Central memory CD4-positive, alpha-beta T cell (primary cell): ENCODE measurements around the gene ABHD13.
A peak's percentile ranks its signal among the peaks of the same experiment; 100 is the strongest.
"Not testable (repeated sequence)": the region's sequence is repeated elsewhere in the genome, so short reads cannot be mapped to it uniquely, and the experiment has no call there.

Source experiments
- DNase-seq: peaks from one replicate; pipeline ENCODE4 v3.0.0; 2022
- total RNA-seq, 3 experiments: gene quantifications; one replicate each; lab custom pipeline; 2026; lab: John Stamatoyannopoulos, UW

Gene ABHD13
- 37.6 to 96.4 (median 41.0) reads per million in 3 experiments for total RNA-seq

DNA sequence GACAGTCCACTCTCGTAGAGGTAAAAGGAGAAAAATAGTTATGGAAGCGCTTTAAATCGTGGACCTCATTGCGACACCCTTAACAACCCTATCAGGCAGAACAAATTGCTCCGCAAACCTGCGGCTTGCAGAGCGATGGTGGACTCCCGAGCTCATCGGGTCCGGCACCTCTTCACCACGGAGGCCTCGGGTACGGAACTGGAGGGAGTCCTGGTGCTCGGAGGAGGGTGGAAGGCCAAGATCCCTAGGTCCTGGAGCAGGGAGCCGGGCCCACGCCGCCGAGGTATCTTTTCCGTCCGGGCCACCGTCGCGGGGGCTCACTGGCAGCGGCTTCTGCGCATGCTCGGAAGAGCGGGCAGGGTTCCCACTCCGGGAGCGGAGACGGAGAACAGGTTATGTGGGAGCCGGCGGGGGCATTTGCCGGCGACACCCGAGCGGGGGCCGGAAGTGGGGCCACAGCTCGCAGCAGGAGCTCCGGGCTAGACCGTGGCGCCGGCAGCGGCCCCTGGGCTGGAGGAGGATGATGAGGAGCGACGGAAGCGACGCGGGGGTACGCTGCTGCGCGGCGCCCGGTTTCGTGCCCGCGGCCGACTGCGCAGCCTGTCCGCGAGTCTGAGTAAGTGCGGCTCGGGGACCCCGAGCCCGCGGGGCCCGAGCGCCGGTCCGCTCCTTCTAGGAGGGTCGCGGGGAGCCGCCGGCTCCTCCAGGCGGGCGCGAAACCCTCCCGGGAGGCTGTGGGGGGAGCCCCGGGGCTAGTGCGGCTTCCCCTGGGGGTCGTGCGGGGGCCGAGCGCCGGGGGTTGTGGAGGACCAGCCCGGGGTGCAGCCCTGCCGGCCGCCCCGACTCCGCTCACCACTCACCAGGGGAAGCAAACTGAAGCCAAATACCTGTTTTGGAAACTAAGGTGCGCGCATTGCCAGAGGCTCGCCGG is at the start of gene ABHD13:
Gene ABHD13, plus strand, starts transcription at position 349 of the 931 bp plus-strand sequence. CDS start 10,827 bp downstream, outside the sequence.
- peak; percentile 93 for DNase-seq

DNA sequence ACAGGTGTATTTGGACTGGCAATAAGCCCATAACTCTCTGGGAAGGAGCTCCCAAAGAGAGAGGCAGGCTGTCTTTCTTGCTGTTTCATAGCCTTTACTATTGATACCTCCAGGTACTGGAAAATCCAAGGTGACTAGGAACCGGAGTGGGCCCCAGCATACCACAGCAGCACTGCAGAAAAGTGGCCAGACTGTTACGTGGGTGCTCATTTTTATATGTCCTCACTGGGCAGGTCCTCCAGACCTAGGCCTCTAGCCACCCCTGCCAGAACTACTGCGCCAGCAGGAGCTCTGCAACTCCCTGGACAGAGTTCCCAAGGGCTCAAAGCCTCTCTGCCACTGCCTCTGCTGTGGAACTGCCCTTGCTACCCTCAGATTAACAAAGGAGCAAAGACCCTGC is 49.3 kb upstream of the ABHD13 start:
- no peak for DNase-seq

DNA sequence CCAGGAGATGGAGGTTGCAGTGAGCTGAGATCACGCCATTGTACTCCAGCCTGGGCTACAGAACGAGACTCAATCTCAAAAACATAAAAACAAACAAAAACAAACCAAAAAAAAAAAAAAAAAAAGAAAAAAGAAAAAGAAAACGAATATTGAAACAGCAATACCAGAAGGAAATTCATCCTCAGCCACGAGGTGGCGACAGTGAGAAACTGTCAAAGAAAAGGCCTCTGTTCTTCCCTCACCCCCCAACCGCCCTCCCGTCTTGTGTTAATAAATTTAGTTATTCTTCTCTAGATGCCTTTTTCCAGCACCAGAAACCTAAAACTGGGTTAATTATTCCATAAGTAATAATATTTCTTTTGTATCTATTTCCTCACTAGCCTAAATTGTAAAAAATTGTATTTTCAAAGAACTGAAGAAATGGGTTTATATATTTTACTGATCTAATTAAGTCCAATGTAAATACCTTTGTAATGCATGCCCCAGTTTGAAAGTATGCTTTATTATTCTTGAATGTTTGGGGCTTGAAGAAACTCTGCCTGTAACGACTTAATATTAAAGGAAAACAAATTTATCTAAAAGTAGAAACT is 41.4 kb upstream of the ABHD13 start:
- peak; percentile 30 for DNase-seq

DNA sequence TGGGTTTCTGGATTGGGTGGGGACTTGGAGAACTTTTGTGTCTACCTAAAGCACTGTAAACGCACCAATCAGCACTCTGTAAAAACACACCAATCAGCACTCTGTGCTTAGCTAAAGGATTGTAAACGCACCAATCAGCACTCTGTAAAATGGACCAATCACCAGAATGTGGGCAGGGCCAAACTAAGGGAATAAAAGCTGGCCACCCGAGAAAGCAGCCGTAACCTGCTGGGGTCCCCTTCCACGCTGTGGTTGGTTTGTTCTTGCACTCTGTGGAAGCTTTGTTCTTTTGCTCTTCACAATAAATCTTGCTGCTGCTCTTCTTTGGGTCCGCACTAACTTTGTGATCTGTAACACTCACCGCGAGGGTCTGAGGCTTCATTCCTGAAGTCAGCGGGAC is 40.1 kb upstream of the ABHD13 start:
- no peak for DNase-seq

DNA sequence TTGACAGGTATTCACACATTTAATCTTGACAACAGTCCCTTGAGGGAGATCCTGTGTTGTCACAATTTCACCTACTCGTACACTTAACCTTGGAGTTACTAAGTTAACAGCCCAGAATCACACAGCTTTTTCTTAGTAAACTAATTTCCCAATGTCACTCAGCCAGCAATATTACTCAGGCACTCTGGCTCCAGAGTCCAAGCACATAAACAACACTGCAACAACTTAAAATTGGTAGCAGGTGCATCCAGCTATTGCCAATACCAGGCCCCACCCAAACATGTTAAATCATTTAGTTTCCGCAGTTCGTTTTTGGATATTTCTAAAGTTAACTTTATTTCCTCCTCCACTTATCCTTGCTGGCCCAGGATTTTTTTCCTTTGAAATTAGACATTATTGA is 35.5 kb upstream of the ABHD13 start:
- no peak for DNase-seq

DNA sequence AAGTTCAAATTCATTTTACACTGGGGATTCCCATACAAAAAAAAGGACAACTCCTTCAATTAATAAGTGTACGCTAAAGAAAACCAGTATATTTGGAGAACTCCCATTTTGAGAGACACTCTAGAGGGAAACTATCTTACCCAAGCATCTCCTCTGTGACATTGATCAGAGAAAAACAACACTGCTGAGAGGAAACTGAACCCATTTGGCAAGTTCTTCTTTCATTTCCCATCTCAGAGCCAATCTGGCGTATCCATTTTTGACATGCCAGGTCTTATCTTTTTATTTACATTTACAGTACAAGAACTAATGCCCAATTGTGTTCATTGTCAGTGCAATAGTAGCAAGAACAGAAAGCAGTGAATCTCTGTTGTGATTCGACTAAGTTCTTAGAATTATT is 33.0 kb upstream of the ABHD13 start:
- no peak for DNase-seq

DNA sequence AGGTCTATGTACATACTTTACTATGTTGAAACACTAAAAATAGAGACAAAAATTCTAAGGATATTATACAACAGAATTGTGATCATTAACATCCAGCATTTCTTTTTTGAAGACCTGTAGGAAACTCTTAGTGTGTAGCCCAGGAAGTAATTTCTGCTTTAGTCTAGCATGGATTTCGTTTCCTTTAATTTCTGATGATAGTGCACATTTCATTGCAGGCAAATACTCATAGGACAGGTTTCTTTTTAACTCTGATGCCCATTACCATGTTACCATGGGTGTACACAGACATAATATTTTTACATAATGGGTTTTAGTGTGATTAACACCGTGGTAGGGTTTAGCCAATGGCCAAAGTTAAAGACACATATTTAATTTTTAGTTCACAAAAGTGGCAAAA is 29.9 kb upstream of the ABHD13 start:
- no peak for DNase-seq

DNA sequence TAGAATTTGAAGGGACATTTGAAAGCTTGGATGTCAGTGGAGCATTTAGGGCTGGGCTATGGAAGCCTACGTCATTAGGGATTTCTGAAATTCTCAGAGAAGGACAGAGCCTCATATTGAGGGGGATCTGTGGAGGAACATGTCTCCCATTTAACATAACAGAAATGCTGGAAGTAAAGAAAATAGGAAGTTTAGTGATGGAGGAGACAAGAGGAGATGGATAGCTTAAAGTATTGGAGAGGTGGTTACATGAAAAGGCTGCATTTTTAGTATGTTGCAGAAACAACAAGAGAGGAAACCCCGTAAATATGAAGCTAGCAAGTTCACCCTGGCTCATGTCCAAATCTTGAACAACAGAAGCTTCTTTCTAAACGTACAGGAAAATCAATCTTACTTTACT is 27.3 kb upstream of the ABHD13 start:
- DNase-seq, result no peak

DNA sequence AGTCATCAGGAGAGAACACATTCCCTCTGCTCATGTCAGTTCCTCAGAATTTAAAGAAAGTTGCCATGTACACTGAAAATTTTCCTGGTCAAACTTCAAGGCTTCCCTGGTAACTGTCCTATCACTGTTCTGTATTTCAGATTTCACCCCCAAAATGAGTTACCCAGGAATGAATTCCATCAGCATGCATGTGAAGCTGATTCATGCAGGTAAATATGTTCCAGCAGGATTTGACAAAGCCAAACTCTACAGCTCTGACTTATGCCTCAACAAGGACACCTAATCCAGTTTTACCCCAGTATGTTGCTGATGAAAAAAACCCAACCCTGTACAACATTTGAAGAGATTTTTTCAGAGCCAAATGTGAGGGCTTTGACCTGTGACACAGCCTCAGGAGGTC is 24.4 kb upstream of the ABHD13 start:
- no peak for DNase-seq

DNA sequence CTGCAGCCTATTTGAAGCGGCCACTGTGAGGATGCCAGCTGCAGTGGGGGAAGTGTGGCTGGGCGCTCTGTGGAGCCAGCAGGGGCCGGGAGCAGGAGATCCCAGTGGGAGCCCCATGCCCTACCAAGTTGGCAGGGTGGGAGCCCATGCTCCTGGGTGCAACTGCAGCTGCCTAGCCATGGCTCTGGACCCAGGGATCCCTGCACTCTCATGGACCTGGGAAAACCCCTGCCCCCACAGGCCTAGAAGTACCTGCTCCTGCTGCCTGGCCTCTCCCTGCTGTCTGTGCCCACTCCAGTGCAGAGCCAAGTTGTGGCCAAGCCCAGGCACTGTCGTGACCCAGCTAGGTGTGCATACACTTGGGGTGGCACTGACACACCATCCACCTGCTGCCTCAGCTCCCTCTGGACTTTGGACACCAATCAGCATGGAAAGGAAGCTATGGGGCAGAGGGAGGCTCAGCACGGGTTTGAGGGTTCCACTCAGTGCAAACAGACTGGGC is 23.7 kb upstream of the ABHD13 start:
- DNase-seq, result no peak

DNA sequence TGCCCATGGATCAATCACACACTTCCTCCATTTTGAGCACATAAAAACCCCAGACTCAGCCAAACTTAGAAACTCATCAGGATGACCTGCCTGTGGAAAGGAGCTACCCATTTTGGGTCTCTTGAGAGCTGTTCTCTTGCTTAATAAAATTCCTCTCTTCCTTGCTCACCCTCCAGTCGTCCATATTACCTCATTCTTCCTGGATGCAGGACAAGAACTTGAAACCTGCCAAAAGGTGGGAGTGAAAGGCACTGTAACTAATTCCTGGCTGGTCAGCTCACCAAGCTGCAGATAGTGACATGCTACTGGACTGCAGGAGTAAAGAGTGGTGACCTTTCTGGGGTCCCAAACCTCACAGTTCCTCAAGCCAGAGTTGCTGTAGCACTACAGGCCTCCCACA is 23.0 kb upstream of the ABHD13 start:
- no peak for DNase-seq

DNA sequence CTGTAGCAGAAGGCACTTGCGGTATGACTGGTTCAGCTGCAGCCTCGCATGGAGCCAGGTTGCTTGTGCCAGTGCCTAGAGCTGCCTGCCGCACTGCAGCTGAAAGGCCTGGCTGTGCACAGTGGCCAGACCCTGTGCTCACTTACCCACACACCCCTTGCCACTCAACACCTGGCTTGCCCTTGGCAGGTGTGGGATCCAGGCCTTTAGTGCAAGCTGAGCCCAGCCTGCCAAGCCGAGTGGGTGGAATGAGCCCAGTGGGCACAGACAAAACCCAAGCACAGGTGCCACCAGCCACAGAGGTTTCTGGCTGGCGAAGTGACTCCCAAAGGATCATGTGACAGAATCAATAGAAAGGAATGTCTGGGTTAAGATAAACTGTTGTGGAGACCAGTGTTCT is 22.3 kb upstream of the ABHD13 start:
- DNase-seq, result no peak

DNA sequence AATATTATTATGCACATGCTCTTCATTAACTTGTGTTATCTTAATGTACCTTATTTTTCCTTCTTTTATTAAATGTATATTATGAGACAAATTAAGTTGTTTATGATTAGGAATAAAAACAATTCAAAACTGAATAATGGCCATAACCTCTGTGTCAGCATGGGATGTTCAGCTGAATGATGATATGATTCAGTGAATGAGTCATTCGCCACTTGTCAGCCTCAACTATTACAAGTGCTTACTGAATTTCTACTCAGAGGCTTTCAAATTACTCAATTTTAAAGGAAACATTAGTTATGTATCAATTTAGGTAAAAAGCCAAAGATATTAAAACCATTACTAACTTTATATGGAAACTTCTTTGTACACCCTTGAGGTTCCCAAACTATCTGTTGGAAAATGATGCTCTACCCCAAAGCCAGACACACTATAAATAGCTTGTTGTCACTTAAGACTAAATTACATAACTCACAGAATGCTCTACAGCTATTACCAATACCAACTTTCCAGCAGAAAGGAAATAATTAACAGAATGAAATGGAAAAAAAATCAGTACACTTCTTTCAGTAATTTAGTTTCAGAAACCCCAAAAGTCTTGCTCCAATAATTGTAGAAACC is 17.3 kb upstream of the ABHD13 start:
- DNase-seq, result no peak

DNA sequence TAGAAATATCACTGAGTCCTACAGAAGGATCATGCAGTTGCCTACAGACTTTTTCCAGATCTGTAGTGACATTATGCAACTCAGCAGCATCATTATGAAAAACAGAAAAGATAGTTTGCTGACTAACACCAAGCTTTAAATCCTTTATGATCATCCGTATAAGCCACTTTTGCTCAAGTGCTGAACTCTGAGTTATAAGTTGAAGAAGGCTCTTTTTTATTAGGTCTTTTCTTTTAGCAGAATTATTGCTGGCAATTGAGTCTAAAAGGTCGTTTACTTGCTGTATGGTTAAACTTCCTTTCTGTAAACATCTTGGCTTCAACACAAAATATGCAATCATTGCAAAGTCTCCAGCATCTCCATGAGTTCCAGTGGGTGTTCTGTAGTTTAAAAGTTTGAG is 7.6 kb upstream of the ABHD13 start:
- DNase-seq, result no peak

DNA sequence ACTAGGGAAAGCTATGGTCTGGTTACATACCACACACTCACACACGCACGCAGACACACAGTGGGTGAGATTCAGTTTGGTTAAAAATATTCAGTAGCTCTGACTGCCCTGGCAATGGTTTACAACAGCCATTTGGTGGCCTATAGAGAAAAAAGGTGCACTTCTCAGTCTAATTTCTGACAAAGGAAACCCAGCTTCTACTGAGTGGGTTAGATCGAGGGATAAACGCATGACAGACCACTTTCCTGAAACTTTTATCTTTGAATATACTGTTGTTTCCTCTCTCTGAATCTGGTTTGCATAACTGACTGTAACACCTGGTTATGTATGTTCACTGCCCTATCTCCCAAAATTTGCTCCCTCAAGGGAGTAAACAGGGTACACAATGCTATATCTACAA is 5.3 kb upstream of the ABHD13 start:
- no peak for DNase-seq

DNA sequence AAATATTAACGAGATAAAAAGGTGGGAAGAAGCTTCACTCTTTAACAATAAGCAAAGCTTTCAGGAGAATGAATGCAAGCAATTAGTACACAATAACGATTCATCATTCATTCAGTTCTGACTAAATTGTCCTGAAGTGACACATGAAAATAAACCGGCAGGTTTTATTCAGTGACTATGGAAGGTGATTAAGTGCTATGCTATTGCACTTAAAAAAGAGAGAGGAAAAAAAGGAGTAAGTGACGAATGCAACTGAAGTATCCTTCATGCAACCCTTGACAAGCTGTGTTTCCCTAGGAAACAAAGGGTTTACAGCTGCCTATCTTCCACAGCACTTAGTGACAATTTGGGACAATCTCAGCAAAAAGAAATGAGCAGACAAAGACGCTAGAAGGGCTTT is 4.2 kb upstream of the ABHD13 start:
- no peak for DNase-seq

DNA sequence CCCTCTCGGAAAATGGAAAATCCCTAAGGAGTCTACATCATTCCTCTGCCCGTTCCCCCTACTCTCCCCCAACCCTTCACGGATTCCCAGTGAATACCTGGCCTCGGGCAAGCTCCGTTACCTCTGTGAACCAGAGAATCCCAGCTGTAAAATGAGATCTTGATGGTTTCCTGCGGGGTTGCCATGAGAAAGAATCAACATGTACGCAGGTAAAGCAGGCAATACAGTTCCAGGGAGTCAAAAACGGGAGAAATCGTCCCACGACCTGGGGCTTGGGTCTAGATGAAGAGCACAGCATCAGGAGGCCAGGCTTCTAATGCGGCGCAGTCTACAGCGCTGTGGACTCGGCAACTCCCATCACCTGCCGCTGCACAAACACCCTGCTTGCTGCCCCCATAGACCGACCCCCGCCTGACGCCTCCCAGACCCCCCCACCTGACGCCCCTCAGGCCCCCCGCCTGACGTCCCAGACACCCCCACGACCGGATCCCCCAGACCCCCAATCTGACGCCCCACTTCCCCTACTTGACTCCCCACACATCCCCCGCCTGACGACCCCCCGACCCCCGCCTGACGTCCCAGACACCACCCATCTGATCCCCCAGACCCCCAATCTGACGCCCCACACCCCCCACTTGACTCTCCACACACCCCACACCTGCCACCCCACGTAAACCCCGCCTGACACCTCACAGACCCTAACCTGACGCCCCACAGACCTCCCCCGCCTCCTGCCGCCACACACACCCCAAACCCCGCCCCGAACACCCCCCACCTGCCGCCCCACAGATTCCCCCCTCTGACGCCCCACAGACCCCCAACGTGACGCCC is 3.5 kb upstream of the ABHD13 start:
- peak; percentile 60 for DNase-seq

DNA sequence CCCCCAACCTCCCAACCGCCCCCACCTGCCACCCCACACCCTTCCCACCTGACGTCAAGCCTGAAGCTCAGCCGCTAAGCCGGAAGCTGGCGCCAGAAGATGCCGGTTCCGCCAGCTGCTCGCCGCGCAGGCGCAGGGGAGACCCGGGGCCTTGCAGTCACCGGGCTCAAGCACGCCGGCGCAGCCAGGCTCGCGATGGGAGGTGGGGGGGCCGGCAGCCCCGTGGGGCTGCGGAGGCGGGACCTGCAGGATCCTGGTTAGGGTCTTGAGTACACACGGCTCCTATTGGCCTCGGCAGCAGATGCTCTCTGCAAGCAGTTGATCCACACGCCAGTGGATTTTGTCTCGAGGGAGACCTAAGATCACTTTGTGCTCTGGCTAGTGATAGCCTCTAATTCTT is 2.8 kb upstream of the ABHD13 start, which contains the start of gene LIG4:
Gene LIG4, minus strand, starts transcription at position 101 of the 400 bp plus-strand sequence. CDS start 4,268 bp downstream, outside the sequence.
- DNase-seq, result peak; percentile 94

DNA sequence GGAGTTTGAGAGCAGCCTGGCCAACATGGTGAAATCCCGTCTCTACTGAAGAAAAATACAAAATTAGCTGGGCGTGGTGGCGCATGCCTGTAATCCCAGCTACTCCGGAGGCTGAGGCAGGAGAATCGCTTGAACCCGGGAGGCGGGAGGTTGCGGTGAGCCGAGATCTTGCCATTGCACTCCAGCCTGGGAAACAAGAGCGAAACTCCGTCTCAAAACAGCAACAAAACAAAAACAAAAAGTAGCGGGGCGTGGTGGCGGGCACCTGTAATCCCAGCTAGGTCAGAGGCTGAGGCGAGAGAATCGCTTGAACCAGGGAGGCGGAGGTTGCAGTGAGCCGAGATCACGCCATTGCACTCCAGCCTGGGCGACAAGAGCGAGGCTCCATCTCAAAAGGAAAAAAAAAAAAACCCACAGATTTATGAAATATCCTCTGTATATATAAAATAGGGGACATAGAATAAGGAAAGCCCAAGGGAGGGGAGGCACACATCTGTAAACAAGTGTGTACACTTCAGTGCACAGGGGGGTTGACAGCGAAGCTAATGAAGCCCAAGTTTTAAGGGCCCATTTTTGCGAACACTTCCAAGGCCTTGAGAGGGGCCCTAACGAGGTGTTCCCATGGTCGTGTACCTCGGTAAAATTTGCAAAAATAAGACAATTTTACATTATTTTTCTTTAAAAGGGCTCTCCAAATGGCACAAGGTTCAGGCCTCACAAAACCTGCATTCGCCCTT is 717 bp upstream of the ABHD13 start:
- not testable (repeated sequence) for DNase-seq

DNA sequence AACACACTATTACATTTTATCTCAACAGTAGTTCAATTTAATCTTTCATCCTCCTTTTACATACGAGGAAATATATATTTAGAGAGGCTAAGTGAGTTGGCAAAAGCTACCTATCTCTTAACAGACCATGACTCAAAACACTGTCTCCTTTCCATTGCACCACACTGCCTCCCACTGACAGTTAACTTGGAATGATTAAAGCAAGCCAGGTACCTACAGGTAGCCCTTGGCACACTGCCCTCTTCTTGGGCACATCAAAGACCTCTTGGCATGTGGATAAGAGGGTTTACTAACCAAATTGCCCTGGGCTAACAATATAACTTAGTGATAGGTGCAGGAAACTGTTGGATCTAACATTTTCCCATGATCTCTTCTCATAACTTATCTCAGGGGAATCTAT is 1.8 kb downstream of the ABHD13 start:
- no peak for DNase-seq

DNA sequence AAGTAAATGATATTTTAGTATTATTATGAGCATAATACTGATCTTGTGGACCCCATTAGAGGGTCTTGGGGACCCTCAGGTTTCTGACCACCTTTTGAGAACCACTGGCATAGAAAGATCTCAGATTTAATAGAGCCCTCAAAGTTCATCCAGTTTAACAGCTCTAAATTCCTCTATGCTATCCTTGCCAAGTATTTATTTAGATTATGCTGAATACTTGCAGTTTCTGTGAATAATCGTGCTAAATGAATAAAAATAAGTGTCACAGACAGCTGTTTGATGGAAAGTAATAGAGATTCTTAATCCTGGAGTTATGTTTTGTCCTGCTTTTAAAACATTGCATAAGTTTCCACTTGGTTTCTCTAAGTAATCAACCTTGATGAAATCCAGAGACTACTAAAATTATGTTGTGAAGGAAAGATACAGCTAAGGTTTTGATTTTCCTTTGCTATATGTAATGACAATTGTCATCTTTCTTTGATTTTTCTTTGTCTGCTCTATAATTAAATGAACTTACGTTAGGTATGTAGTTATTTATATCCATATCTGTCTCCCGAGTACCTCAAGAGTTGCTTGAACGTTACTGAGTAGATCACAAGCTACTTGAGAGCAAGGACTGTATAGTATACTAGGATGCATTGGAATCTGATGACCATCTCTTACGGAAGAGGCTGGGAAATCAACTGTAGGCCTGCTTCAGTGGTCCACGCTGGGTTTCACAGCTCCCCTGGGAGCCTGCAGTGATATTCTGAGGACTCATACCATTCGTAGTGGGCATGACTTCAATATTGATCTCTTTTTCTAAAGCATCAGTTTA is 5.7 kb downstream of the ABHD13 start:
- DNase-seq, result no peak
